ENCODE data around the gene COX6A1.
"Not testable (repeated sequence)": the region's sequence is repeated elsewhere in the genome, so short reads cannot be mapped to it uniquely, and the experiment has no call there.

COX6A1 gene

DNA sequence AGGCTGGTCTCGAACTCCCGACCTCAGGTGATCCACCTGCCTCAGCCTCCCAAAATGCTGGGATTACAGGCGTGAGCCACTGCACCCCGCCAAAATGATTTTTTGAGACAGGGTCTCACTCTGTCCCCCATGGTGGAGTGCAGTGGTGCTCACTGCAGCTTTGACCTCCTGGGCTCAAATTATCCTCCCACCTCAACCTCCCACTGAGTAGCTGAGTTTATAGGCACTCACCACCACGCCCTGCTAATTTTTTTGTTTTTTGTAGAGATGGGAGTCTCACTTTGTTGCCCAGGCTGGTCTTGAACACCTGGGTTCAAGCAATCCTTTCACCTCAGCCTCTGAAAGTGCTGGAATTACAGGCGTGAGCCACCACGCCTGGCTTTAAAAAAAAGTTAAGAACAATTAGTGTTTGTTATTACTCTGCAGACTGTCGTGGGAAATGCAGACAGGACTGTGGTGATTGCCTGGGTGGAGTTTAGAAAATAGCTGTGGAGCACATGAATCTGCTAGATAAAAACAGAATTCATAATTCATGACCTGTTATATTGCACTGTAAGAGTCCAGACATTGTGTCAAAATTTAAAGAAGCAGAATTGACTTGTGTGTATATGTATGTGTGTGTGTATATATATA is 9.2 kb upstream of the COX6A1 start:
- DNase-seq (ENCODE audit: low spot score), result no peak

DNA sequence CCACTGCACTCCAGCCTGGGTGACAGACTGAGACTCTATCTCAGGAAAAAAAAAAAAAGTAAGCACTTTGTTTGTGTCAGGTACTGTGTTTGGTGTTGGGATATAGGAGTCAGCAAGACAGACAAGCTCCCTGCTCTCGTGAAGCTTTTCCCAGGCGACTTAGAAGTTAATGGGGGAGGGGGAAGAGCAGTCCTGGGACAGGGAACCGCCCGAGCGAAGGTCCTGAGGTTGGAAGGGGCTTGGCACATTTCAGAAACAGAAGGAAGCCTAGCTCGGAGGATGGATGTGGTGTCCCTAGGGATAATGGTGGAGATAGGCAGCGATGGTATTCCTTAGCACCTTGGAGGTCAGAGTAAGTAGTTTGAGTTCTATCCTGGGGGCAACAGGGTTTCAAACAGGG is 8.5 kb upstream of the COX6A1 start:
- DNase-seq (ENCODE audit: low spot score), result no peak

DNA sequence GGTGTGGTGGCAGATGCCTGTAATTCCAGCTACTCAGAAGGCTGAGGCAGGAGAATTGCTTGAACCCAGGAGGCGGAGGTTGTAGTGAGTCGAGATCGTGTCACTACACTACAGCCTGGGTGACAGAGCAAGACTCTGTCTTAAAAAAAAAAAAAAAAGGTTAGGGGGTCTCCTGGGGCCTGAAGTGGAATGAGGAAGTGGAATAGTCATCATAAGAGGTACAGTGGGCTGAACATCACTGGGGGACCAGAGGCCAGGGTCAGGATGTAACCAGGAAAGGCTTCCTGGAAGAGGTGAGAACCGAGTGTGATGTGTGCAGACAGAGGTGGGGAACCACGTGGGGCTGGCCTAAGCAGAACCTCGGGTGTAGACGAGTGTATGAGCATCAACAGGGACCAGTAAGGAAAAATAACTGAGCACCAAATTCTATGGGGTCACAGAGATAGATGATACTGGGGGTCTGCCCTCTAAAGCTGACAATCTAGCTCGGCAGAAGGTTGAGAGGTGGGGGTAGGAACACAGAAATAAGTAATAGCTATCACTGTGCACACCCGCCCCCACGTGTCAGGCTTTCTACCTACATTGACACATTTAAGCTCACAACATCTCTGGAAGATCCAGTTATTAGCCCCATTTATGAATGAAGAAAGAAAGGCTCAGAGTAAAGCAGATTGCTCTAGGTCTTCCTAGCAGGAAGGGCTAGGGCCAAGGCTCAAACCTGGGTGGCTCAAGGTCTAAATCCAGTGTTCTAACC is 5.0 kb upstream of the COX6A1 start:
- no peak for DNase-seq (ENCODE audit: low spot score)

DNA sequence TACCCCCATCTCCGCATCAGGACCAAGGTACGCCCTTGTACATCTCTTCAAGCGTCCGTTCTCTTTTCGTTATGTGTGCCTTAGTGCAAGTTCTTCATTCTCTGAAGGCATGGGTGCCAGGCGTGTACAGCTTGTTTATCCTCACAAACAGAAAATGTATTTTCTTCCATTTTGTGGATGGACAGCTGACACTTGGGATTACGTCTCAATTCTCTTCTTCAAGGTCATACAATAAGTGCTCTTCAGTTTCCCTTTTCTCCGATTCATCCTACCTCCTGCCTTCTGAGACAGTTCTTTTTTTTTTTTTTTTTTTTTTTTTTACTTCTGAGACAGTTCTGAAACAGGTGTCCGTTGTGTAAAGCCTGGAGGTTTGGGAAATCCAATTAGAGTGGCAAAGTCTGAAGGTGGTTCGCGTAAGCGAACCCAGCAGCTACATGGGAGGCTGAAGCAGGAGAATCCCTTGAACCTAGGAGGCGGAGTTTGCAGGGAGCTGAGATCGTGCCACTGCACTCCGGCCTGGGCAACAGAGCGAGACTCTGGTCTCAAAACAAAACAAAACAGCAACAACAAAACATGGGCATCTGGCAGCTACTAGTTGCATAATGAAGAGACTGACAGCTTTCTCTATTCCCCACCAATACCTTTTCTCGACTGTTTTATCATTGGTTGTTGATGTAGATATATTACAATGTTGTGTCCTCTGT is 734 bp downstream of the COX6A1 start:
- DNase-seq (ENCODE audit: low spot score), result no peak

DNA sequence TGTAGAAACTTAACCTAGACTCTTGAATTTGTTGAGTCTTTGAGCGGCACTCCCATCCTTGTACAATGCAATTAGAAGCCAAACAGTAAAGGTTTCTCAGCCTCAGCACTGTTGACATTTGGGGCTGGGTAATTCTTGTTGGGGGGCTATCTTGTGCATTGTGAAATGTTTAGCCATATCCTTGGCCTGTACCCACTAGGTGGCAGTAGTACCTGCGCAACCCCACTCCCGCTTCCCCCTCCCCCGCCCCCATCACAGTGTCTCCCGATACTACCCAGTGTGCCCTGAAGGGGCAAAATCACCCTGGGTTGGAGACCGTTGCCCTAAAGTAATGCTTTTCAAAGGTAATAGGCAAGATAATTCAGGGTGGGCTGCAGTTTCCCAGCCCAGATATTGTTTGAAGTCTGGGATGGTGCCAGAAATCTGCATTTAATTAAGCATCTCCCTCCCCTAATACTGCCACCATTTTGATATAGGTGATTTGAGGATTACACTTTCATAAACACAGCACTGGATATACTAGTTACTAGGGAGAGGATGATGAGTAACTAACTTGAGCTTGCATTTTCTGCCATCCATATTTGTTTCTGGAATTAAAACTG is 1.8 kb downstream of the COX6A1 start:
- peak; percentile 65 for DNase-seq (ENCODE audit: low spot score)

DNA sequence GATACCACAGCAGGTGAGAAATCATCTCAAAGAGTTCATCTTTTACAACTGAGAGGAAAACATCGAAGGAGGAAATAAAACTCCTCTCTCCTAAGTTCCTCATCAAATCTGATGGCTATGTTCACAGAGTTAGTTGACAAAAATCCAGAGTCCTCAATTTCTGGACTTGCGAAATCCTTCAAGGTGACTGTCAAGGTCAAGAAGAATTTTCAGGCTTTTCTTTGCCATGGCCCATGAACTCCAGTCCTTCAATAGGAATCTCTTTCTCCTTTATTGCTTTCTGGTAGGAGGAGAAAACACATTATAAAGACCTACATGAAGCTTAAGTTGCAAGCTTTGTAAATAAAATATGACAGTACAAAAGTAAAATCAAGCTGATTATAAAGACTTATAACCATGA is 6.8 kb downstream of the COX6A1 start:
- no peak for DNase-seq (ENCODE audit: low spot score)

DNA sequence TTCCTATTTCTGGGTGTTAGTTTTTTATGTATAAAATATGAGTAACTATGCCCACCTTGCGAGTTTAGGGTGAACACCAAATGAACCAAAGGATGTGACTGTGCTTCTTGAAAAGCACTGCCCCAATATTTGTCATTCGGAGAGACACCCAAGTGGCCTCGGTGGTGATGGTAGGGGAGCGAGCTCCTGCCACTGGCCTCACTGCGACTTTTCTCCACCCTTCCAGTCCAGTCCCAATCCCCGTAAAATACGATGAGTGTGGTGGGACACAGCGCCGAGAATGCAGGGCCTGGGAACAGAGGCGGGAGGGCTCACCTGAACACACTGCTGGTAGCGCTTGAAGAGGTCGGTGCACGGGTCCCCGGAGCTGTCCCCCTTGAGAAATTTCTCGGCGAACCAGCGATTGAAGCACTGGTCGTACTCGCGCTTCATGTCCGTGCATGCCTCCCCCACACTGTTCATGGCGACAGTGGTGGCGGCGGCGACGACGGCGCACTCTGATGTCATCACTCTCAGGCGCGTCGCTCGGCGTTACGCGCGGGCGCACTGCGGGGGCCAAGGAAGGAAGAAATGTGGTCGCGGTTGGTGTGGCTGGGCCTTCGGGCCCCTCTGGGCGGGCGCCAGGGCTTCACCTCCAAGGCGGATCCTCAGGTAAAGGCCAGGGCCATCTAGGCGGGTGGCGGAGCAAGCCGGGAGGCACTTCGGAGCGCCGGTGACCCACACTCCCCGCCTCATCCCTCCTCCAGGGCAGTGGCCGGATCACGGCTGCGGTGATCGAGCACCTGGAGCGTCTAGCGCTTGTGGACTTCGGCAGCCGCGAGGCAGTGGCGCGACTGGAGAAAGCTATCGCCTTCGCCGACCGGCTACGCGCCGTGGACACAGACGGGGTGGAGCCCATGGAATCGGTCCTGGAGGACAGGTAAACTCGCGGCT is 8.3 kb downstream of the COX6A1 start, which contains the start of the genes GATC and TRIAP1:
Gene GATC (plus strand): TSS at position 534 of the 933 bp plus-strand sequence. CDS start 37 bp downstream, at position 571.
Gene TRIAP1 (minus strand): TSS at position 474 of the 933 bp plus-strand sequence. CDS start 12 bp downstream, at position 462.
- peak; percentile 84 for DNase-seq (ENCODE audit: low spot score)

DNA sequence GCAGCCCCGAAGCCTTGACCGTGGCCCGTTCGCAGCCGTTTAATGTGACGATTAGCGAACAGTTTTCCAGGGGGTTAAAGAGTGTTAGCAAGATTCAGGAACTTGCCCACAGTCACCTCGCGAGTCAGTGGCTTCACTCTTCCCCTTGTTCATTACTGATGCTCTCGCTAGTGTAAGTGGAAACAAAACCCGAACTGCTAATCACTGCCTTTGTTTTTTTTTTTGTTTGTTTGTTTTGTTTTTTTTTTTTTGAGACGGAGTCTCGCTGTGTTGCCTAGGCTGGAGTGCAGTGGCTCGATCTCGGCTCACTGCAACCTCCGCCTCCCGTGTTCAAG is 8.9 kb downstream of the COX6A1 start:
- not testable (repeated sequence) for DNase-seq (ENCODE audit: low spot score)

DNA sequence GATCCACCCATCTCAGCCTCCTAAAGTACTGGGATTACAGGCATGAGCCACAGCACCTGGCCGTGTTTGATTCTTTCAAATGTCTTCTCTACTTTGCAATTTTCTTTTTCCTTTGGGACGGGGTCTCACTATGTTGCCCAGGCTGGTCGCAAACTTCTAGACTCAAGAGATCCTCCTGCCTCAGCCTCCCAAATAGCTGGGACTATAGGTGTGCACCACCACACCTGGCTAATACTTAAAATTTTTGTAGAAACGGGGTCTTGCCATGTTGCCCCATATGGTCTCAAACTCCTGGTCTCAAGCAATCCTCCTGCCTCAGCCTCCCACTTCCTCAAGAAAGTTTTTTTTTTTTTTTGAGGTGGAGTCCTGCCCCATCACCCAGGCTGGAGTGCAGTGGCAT is 10.1 kb downstream of the COX6A1 start:
- no peak for DNase-seq (ENCODE audit: low spot score)

DNA sequence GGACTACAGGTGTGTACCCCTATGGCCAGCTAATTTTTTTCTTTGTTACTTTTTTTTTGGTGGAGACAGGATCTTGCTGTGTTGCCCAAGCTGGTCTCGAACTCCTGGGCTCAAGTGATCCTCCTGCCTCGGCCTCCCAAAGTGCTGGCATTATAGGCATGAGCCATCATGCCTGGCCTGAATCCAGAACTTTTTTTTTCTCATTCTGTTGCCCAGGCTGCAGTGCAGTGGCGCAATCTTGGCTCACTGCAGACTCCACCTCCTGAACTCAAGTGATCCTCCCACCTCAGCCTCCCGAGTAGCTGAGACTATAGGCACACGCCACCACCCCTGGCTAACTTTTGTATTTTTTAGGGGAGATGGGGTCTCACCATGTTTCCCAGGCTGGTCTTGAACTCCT is 14.6 kb downstream of the COX6A1 start:
- not testable (repeated sequence) for DNase-seq (ENCODE audit: low spot score)

DNA sequence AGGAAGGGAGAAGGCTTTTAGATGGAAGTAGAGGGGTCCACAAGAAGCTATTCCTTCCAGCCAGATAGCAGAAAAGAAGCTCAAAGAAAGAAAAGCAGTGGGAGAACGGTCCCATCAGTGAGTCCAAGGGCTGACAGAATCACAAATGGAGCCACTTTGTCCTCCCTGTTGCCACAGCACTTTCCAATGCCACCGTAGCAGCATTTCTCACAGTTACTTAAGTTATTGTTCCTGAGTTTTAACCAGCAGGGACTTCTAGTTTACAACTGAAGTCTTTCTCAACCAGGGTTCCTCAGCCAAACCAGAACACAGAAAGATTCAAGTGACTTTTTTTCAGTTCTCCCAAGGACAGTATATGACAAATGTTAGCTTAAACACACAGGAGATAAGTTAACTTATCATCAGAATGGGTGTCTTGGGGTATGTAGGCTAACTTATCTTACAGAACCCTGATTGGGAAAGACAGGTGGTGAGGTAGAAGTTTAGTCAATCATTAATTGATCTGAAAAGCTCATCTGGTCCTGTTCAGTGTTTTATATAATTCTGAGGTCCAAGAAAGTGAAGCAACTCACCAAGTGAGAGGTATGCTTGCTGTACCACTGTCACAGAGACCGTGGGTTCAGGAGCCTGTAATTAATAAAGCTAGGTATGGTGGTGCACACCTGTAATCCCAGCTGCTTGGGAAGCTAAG is 15.3 kb downstream of the COX6A1 start:
- no peak for DNase-seq (ENCODE audit: low spot score)

DNA sequence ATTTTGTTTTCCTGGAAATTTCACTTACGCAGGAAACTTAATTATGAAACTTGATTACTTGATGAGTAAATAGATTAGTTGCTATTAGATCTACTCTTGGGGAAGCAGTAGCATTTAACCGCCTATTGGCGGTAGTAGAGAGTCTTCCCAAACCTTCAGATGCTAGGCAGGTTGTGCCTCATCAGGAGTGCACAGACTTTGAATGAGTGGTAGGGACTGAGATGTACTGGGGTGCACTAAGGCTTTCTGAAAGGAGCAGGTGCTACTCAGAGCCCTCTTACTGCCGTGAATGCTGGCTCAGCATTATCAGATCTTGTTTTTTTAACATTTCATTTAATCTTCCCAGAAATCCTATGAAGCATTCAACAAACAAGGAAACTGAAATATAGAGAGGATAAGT is 16.1 kb downstream of the COX6A1 start:
- DNase-seq (ENCODE audit: low spot score), result peak; percentile 51

DNA sequence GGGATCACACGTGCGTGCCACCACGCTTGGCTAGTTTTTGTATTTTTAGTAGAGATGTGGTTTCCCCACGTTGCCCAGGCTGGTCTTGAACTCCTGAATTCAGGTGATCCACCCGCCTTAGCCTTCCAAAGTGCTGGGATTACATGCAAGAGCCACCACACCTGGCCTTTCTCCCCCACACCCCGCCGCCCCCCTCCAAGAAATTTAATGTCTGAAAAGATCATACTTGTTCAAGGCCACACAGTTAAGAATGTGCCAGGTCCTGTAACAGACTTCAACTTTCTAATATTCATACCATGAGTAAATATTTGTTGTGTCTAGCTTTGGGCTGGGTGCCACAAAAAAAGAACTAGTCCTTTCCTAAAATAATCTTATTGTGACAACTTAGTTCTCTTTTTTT is 17.4 kb downstream of the COX6A1 start:
- no peak for DNase-seq (ENCODE audit: low spot score)

DNA sequence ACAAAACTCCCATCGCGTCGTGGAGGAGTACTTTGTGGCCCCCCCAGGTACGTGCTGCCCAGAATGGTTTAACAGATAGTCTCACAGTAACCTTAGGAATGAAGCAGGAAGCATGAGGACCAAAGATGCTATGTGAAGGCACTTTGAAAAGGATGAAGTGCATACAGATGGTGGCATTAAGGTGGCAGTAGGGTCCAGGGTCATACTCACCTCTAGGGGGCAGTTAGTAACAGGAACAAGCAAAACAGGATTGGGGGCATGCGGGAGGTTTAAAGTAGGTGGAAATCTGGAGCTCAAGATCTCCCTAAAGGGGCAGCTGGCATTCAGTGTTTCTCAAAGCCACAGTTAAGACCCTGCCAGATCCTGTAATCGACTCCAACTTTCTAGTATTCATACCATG is 19.2 kb downstream of the COX6A1 start:
- DNase-seq (ENCODE audit: low spot score), result no peak

DNA sequence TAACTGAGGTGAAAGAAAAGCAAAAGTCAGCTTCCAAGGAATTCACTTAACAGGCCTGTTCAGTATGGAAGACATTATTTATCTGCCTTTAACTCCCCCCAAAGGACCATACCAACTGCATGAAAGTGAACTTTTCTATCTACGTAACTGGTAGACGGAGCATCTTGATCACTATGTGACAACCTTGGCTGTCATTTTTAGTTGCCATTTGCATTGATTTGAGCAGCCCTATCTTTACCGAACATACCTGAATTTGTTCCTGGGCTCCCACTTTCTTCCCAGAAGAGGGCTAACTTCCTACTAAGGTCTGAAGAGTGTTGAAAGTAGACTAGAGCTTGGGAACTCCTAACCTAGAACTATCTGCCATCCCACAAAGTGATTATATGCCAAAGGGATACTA is 22.2 kb downstream of the COX6A1 start:
- no peak for DNase-seq (ENCODE audit: low spot score)

DNA sequence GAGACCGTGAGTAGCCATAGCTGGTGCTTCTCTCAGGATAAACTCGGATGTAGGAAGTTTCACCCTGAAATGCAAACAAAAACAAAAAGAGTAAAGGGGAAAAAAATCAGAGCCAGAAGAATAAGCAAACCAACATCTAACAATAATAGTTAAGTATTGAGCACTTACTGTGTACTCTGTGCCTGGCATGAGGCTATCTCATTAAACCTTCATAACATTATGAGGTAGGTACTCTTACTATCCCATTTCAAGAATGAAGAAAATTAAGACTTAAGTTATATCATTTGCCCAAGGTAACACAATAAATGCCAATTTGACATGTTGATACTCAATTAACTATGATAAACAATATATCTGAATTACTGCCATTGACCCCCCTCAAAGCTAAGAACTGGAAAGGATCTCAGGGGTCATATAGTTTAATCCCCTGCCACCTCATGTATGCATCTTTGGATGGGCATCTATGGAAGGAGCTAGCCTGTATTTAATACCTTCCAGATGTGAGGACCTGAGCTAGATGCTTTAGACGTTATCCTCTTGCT is 24.3 kb downstream of the COX6A1 start:
- no peak for DNase-seq (ENCODE audit: low spot score)

DNA sequence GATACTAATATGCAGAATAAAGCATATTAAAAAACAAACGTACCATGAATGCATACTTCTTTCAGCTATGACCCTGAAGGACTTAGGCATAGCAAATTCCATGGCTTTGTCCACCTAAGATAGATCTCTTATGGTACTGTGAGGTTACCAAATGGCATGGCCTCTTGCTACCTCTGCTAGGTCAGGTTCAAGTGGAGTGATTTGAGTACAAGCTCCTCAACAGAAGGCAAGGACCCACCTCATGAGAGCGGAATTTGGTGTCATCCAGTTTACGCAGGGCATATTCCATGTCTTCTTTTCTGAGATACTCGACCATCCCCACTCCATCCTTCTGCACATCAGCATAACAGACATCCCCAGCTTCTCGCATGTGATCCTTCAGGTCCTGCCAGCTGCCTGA is 25.8 kb downstream of the COX6A1 start:
- no peak for DNase-seq (ENCODE audit: low spot score)

DNA sequence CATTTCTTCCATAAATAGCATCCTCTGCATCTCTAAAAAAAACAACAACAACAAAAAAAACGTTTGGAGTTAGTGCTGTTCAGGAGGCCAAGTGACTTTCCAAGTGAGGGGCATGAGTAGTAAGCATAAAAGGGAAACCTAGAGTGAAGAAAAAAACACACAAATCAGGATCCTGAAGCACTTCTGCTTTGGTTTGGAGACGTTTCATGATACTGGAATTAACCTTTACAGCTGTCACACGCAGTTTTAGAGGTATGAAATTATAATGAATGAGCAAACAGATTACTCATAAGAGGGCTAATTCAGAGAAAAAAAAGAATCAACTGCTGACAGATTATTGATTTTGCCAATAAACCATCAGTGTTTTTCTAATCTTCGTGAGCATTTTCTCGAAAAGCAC is 27.8 kb downstream of the COX6A1 start:
- no peak for DNase-seq (ENCODE audit: low spot score)

DNA sequence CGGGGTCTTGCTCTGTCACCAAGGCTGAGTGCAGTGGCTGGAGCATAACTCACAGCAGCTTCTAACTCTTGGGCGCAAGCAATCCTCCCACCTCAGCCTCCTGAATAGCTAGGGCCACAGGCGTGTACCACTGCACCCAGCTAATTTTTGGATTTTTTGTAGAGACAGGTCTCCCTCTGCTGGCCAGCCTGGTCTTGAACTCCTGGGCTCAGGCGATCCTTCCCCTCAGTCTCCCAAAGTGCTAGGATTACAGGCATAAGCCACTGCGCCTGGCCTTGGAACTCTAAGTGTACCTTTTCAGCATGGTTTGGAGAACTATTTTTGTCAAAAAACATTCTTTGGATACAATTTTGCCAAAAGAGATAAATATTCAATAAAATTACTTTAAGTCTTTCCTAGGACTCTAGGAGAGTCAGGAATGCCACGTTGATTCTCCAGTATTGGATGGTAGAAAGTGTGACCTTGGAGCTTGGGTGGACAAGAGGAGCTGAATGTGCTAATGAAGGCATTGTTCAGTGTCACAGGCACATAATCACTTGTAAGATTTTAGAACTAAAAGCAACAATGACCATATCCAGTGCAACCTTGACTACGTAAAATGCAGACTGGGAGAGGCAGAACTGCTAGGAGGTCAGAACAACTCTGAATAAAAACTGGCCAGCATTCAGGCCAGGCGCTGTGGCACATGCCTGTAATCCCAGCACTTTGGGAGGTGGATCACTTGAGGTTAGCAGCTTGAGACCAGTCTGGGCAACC is 28.8 kb downstream of the COX6A1 start:
- DNase-seq (ENCODE audit: low spot score), result no peak

DNA sequence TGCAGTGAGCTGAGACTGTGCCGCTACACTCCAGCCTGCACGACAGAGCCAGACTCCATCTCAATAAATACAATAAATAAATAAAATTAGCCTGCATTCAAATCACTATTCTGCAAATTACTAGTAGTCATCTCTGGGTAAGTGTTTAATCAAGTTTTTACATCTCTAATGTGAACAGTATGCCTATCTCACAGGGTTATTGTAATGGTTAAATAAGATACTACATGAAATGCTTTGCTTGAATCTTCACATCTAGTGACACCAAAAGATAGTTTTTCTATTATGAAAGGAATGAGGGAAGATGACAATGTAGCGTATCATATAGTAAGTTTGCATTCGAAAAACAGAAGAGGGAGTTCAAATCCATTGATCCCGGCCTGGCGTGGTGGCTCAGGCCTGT is 29.5 kb downstream of the COX6A1 start:
- DNase-seq (ENCODE audit: low spot score), result no peak

Data from AG08395 (cell line).